Measurements from ENCODE around the gene EXOG. TPM values are rescaled to one million over a fixed set of nuclear protein-coding genes. Genes with fewer than 3 reads are reported as not detected.

Gene EXOG
- total RNA-seq, 1 experiment from 2014 or later = 8.3 TPM

GRCh38 chr3:38509732-38510131 lies 13.6 kb downstream of the EXOG start:
- RAD21 ChIA-PET (ENCODE audit: low non-redundant PET in 1 of 2, low total read pairs in 2 of 2, uncharacterized antibody in 2 of 2, unreplicated experiment in 2 of 2) = no interaction called here
- BruUV-seq (replicated peaks) = no TSS peak
- intact Hi-C loops (cut with micrococcal nuclease) = no loop called here
- ATAC-seq = no peak
- no peaks in the 10 kb centered on the region for H4K20me1 ChIP-seq (ENCODE audit: insufficient read depth)
- H3K36me3 ChIP-seq (ENCODE audit: control insufficient read depth in 1 of 2, insufficient read depth in 2 of 2, low read length in 2 of 2) = peaks cover 6 to 13% of the 10 kb centered on the region in 2 experiments; a peak in 2 of 4 replicates
- H3K9ac ChIP-seq (ENCODE audit: low read length) = no peak overlapping the region
- H3K27ac ChIP-seq (ENCODE audit: low read depth, low read length) = no peak overlapping the region
- no peaks in the 10 kb centered on the region for H3K79me2 ChIP-seq (ENCODE audit: insufficient read depth, low read length)
- no peaks in the 10 kb centered on the region for H3K9me2 ChIP-seq (ENCODE audit: insufficient read depth)
- TF ChIP-seq, protein P1, sequence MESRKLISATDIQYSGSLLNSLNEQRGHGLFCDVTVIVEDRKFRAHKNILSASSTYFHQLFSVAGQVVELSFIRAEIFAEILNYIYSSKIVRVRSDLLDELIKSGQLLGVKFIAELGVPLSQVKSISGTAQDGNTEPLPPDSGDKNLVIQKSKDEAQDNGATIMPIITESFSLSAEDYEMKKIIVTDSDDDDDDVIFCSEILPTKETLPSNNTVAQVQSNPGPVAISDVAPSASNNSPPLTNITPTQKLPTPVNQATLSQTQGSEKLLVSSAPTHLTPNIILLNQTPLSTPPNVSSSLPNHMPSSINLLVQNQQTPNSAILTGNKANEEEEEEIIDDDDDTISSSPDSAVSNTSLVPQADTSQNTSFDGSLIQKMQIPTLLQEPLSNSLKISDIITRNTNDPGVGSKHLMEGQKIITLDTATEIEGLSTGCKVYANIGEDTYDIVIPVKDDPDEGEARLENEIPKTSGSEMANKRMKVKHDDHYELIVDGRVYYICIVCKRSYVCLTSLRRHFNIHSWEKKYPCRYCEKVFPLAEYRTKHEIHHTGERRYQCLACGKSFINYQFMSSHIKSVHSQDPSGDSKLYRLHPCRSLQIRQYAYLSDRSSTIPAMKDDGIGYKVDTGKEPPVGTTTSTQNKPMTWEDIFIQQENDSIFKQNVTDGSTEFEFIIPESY (IDR thresholded peaks at IDR 0.05; ENCODE audit: extremely low read depth, insufficient replicate concordance, low read length) = no peak
- TF ChIP-seq TCF7L2 (IDR thresholded peaks at IDR 0.05; ENCODE audit: borderline replicate concordance, extremely low read depth, insufficient read depth, insufficient read length) (no peak), CEBPB (IDR thresholded peaks at IDR 0.05; ENCODE audit: low read depth) (no peak), CBX3 (IDR thresholded peaks at IDR 0.05; ENCODE audit: low read depth) (no peak), JUND (IDR thresholded peaks at IDR 0.05) (no peak), ELF1 (IDR thresholded peaks at IDR 0.05; ENCODE audit: borderline replicate concordance, low read depth) (no peak), RAD21 (IDR thresholded peaks at IDR 0.05; ENCODE audit: low read depth) (no peak), POLR2AphosphoS5 (IDR thresholded peaks at IDR 0.05; ENCODE audit: low read depth, low read length) (no peak), ZNF274 (IDR thresholded peaks at IDR 0.05; ENCODE audit: low read depth, low read length) (no peak)
- TF ChIP-seq, protein P2, sequence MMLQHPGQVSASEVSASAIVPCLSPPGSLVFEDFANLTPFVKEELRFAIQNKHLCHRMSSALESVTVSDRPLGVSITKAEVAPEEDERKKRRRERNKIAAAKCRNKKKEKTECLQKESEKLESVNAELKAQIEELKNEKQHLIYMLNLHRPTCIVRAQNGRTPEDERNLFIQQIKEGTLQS (IDR thresholded peaks at IDR 0.05) = no peak
- TF ChIP-seq, protein P3, sequence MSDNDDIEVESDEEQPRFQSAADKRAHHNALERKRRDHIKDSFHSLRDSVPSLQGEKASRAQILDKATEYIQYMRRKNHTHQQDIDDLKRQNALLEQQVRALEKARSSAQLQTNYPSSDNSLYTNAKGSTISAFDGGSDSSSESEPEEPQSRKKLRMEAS (IDR thresholded peaks at IDR 0.05) = no peak
- POLR2A ChIA-PET = no interaction called here
- no peaks in the 10 kb centered on the region for H3K9me3 ChIP-seq (ENCODE audit: control insufficient read depth in 1 of 2, insufficient read depth in 1 of 2, low read depth in 1 of 2, low read length in 2 of 2)
- H3K27me3 ChIP-seq (ENCODE audit: insufficient read depth, low read length) = no peaks in the 10 kb centered on the region
- H3K4me1 ChIP-seq (ENCODE audit: control insufficient read depth in 1 of 2, insufficient read depth in 2 of 2, low read length in 2 of 2) = no peaks in the 10 kb centered on the region
- no peak overlapping the region for H2AFZ ChIP-seq (ENCODE audit: low read depth, low read length, poor library complexity, severe bottlenecking)
- CTCF ChIA-PET = interaction anchor here (1.5 kb wide), 1 partner anchor 11 kb away, joined by 10 read pairs; no protein-coding TSS in a partner anchor
- no peak overlapping the region for H3K4me2 ChIP-seq (ENCODE audit: low read length)
- no peak overlapping the region for H3K4me3 ChIP-seq (replicated peaks in 1 of 2; ENCODE audit: low read depth in 1 of 2, low read length in 2 of 2)
- no peak for DNase-seq (ENCODE audit: low read depth, low spot score)
